ENCODE data around the gene TPCN2. TPM values are rescaled to one million over a fixed set of nuclear protein-coding genes. Genes with fewer than 3 reads are reported as not detected.

TPCN2 gene
- total and polyA plus RNA-seq, 4 donors: 6.4 to 20.8 (median 12.1) TPM

GRCh38 chr11:69089258-69089657, 40.5 kb downstream of the TPCN2 start:
- H3K9me3 ChIP-seq (ENCODE audit: control insufficient read depth in 4 of 4, low read length in 3 of 4): no peaks in the 10 kb centered on the region
- no peak for TF ChIP-seq HNF4A (conservative IDR thresholded peaks at IDR 0.05)
- no peak for TF ChIP-seq EGR1 (IDR thresholded peaks at IDR 0.05; ENCODE audit: low read depth in 2 of 2)
- TF ChIP-seq TAF1 (conservative IDR thresholded peaks at IDR 0.05): no peak
- no peak for TF ChIP-seq NR2F2 (IDR thresholded peaks at IDR 0.05)
- no peak for TF ChIP-seq JUND (IDR thresholded peaks at IDR 0.05)
- TF ChIP-seq FOXA1 (IDR thresholded peaks at IDR 0.05): no peak
- TF ChIP-seq RXRA (IDR thresholded peaks at IDR 0.05): no peak
- TF ChIP-seq YY1 (IDR thresholded peaks at IDR 0.05): no peak
- no peak for TF ChIP-seq MAX (IDR thresholded peaks at IDR 0.05)
- no peak for TF ChIP-seq FOXA2 (IDR thresholded peaks at IDR 0.05)
- no peak for TF ChIP-seq SP1 (IDR thresholded peaks at IDR 0.05)
- TF ChIP-seq, protein P1, sequence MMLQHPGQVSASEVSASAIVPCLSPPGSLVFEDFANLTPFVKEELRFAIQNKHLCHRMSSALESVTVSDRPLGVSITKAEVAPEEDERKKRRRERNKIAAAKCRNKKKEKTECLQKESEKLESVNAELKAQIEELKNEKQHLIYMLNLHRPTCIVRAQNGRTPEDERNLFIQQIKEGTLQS (IDR thresholded peaks at IDR 0.05): no peak
- TF ChIP-seq RAD21 (IDR thresholded peaks at IDR 0.05): no peak
- TF ChIP-seq, protein P2, sequence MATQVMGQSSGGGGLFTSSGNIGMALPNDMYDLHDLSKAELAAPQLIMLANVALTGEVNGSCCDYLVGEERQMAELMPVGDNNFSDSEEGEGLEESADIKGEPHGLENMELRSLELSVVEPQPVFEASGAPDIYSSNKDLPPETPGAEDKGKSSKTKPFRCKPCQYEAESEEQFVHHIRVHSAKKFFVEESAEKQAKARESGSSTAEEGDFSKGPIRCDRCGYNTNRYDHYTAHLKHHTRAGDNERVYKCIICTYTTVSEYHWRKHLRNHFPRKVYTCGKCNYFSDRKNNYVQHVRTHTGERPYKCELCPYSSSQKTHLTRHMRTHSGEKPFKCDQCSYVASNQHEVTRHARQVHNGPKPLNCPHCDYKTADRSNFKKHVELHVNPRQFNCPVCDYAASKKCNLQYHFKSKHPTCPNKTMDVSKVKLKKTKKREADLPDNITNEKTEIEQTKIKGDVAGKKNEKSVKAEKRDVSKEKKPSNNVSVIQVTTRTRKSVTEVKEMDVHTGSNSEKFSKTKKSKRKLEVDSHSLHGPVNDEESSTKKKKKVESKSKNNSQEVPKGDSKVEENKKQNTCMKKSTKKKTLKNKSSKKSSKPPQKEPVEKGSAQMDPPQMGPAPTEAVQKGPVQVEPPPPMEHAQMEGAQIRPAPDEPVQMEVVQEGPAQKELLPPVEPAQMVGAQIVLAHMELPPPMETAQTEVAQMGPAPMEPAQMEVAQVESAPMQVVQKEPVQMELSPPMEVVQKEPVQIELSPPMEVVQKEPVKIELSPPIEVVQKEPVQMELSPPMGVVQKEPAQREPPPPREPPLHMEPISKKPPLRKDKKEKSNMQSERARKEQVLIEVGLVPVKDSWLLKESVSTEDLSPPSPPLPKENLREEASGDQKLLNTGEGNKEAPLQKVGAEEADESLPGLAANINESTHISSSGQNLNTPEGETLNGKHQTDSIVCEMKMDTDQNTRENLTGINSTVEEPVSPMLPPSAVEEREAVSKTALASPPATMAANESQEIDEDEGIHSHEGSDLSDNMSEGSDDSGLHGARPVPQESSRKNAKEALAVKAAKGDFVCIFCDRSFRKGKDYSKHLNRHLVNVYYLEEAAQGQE (IDR thresholded peaks at IDR 0.05): no peak
- TF ChIP-seq GABPA (IDR thresholded peaks at IDR 0.05 in 1 of 2, conservative IDR thresholded peaks at IDR 0.05 in 1 of 2): no peak
- TF ChIP-seq, protein P3, sequence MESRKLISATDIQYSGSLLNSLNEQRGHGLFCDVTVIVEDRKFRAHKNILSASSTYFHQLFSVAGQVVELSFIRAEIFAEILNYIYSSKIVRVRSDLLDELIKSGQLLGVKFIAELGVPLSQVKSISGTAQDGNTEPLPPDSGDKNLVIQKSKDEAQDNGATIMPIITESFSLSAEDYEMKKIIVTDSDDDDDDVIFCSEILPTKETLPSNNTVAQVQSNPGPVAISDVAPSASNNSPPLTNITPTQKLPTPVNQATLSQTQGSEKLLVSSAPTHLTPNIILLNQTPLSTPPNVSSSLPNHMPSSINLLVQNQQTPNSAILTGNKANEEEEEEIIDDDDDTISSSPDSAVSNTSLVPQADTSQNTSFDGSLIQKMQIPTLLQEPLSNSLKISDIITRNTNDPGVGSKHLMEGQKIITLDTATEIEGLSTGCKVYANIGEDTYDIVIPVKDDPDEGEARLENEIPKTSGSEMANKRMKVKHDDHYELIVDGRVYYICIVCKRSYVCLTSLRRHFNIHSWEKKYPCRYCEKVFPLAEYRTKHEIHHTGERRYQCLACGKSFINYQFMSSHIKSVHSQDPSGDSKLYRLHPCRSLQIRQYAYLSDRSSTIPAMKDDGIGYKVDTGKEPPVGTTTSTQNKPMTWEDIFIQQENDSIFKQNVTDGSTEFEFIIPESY (IDR thresholded peaks at IDR 0.05): no peak
- TF ChIP-seq, protein P4, sequence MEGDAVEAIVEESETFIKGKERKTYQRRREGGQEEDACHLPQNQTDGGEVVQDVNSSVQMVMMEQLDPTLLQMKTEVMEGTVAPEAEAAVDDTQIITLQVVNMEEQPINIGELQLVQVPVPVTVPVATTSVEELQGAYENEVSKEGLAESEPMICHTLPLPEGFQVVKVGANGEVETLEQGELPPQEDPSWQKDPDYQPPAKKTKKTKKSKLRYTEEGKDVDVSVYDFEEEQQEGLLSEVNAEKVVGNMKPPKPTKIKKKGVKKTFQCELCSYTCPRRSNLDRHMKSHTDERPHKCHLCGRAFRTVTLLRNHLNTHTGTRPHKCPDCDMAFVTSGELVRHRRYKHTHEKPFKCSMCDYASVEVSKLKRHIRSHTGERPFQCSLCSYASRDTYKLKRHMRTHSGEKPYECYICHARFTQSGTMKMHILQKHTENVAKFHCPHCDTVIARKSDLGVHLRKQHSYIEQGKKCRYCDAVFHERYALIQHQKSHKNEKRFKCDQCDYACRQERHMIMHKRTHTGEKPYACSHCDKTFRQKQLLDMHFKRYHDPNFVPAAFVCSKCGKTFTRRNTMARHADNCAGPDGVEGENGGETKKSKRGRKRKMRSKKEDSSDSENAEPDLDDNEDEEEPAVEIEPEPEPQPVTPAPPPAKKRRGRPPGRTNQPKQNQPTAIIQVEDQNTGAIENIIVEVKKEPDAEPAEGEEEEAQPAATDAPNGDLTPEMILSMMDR (IDR thresholded peaks at IDR 0.05; ENCODE audit: low read depth, low read length, missing input control): no peak
- H3K4me3 ChIP-seq (ENCODE audit: low read depth in 1 of 3, low read length in 3 of 3): no peak overlapping the region
- no peak overlapping the region for H3K9ac ChIP-seq (ENCODE audit: low read depth in 1 of 2, low read length in 2 of 2)
- H3K4me1 ChIP-seq (ENCODE audit: control insufficient read depth in 4 of 4, insufficient read depth in 4 of 4, low read length in 3 of 4): no peaks in the 10 kb centered on the region
- DNase-seq (ENCODE audit: low spot score): no peak
- WGBS: 65% methylated on average over 15 of the region's 15 CpGs
- H3K36me3 ChIP-seq (ENCODE audit: control insufficient read depth in 4 of 4, insufficient read depth in 3 of 4, low read depth in 1 of 4, low read length in 3 of 4): peaks cover 2 to 37% (median 12%) of the 10 kb centered on the region in 4 donors
- H3K27me3 ChIP-seq (ENCODE audit: control insufficient read depth in 4 of 4, insufficient read depth in 4 of 4, low read length in 3 of 4): no peaks in the 10 kb centered on the region
- no peak overlapping the region for H3K27ac ChIP-seq (ENCODE audit: low read depth in 1 of 2, low read length in 2 of 2)
